ENCODE results near the gene GDPD4. TPM values are rescaled to one million over a fixed set of nuclear protein-coding genes. Genes with fewer than 3 reads are reported as not detected.

The GDPD4 gene
- total and polyA plus RNA-seq, 4 donors: 0.08 to 1.1 TPM; not detected in 2

GRCh38 chr11:77250881-77251640 lies 50.4 kb downstream of the GDPD4 start:
- no peak overlapping the region for H3K9ac ChIP-seq (ENCODE audit: low read depth in 1 of 2, low read length in 2 of 2)
- TF ChIP-seq SP1 (IDR thresholded peaks at IDR 0.05) (no peak), RXRA (IDR thresholded peaks at IDR 0.05) (no peak), EGR1 (IDR thresholded peaks at IDR 0.05; ENCODE audit: low read depth in 2 of 2) (no peak)
- no peak overlapping the region for H3K4me3 ChIP-seq (ENCODE audit: low read depth in 1 of 3, low read length in 3 of 3)
- H3K27me3 ChIP-seq (ENCODE audit: control insufficient read depth in 4 of 4, insufficient read depth in 4 of 4, low read length in 3 of 4): no peaks in the 10 kb centered on the region
- H3K4me1 ChIP-seq (ENCODE audit: control insufficient read depth in 4 of 4, insufficient read depth in 4 of 4, low read length in 3 of 4): peaks cover 4 to 21% (median 7%) of the 10 kb centered on the region in 4 donors
- DNase-seq (ENCODE audit: low spot score): no peak
- 98% methylated on average over 1 of the region's 1 CpG for WGBS
- H3K36me3 ChIP-seq (ENCODE audit: control insufficient read depth in 4 of 4, insufficient read depth in 3 of 4, low read depth in 1 of 4, low read length in 3 of 4): no peaks in the 10 kb centered on the region
- no peaks in the 10 kb centered on the region for H3K9me3 ChIP-seq (ENCODE audit: control insufficient read depth in 4 of 4, low read length in 3 of 4)
- H3K27ac ChIP-seq (ENCODE audit: low read depth in 1 of 2, low read length in 2 of 2): no peak overlapping the region

GRCh38 chr11:77249427-77249826 lies 52.1 kb downstream of the GDPD4 start:
- Histone ChIP-seq H3K27me3 (ENCODE audit: control insufficient read depth in 4 of 4, insufficient read depth in 4 of 4, low read length in 3 of 4) (no peaks in the 10 kb centered on the region), H3K9ac (ENCODE audit: low read depth in 1 of 2, low read length in 2 of 2) (peak overlapping the region in 1 of 2 donors; percentile 34), H3K36me3 (ENCODE audit: control insufficient read depth in 4 of 4, insufficient read depth in 3 of 4, low read depth in 1 of 4, low read length in 3 of 4) (no peaks in the 10 kb centered on the region), H3K4me3 (ENCODE audit: low read depth in 1 of 3, low read length in 3 of 3) (no peak overlapping the region), H3K27ac (ENCODE audit: low read depth in 1 of 2, low read length in 2 of 2) (peak overlapping the region; percentile 20 to 65), H3K4me1 (ENCODE audit: control insufficient read depth in 4 of 4, insufficient read depth in 4 of 4, low read length in 3 of 4) (peaks cover 4 to 21% (median 7%) of the 10 kb centered on the region in 4 donors), H3K9me3 (ENCODE audit: control insufficient read depth in 4 of 4, low read length in 3 of 4) (no peaks in the 10 kb centered on the region)
- TF ChIP-seq FOXA2 (IDR thresholded peaks at IDR 0.05) (peak; percentile 45), MAX (IDR thresholded peaks at IDR 0.05) (no peak), GABPA (IDR thresholded peaks at IDR 0.05 in 1 of 2, conservative IDR thresholded peaks at IDR 0.05 in 1 of 2) (no peak), JUND (IDR thresholded peaks at IDR 0.05) (peak in 1 of 2 donors; percentile 76), YY1 (IDR thresholded peaks at IDR 0.05) (peak; percentile 15), HNF4A (conservative IDR thresholded peaks at IDR 0.05) (peak; percentile 19 to 62), RXRA (IDR thresholded peaks at IDR 0.05) (peak in 1 of 2 donors; percentile 63), FOXA1 (IDR thresholded peaks at IDR 0.05) (no peak), NR2F2 (IDR thresholded peaks at IDR 0.05) (no peak)
- WGBS: 77% methylated on average over 3 of the region's 3 CpGs
- no peak for DNase-seq (ENCODE audit: low spot score)

GRCh38 chr11:77244277-77245027 lies 57.0 kb downstream of the GDPD4 start:
- no peak for DNase-seq (ENCODE audit: low spot score)
- H3K9me3 ChIP-seq (ENCODE audit: control insufficient read depth in 4 of 4, low read length in 3 of 4): no peaks in the 10 kb centered on the region
- TF ChIP-seq RAD21 (IDR thresholded peaks at IDR 0.05) (no peak), FOXA2 (IDR thresholded peaks at IDR 0.05) (no peak), HNF4G (IDR thresholded peaks at IDR 0.05) (no peak), ATF3 (IDR thresholded peaks at IDR 0.05) (no peak), YY1 (IDR thresholded peaks at IDR 0.05) (no peak), MAX (IDR thresholded peaks at IDR 0.05) (no peak), RXRA (IDR thresholded peaks at IDR 0.05) (no peak), ZBTB33 (IDR thresholded peaks at IDR 0.05) (no peak), NR2F2 (IDR thresholded peaks at IDR 0.05) (no peak), GABPA (IDR thresholded peaks at IDR 0.05 in 1 of 2, conservative IDR thresholded peaks at IDR 0.05 in 1 of 2) (no peak), HNF4A (conservative IDR thresholded peaks at IDR 0.05) (no peak), CTCF (IDR thresholded peaks at IDR 0.05; ENCODE audit: low read depth, low read length, missing input control) (no peak), REST (IDR thresholded peaks at IDR 0.05) (no peak), JUND (IDR thresholded peaks at IDR 0.05) (no peak), EGR1 (IDR thresholded peaks at IDR 0.05; ENCODE audit: low read depth in 2 of 2) (no peak)
- H3K9ac ChIP-seq (ENCODE audit: low read depth in 1 of 2, low read length in 2 of 2): no peak overlapping the region
- H3K27me3 ChIP-seq (ENCODE audit: control insufficient read depth in 4 of 4, insufficient read depth in 4 of 4, low read length in 3 of 4): no peaks in the 10 kb centered on the region
- no peak overlapping the region for H3K4me3 ChIP-seq (ENCODE audit: low read depth in 1 of 3, low read length in 3 of 3)
- 95% methylated on average over 7 of the region's 7 CpGs for WGBS
- H3K27ac ChIP-seq (ENCODE audit: low read depth in 1 of 2, low read length in 2 of 2): peak overlapping the region in 1 of 2 donors; percentile 80
- H3K36me3 ChIP-seq (ENCODE audit: control insufficient read depth in 4 of 4, insufficient read depth in 3 of 4, low read depth in 1 of 4, low read length in 3 of 4): no peaks in the 10 kb centered on the region
- peaks cover 0 to 13% (median 5%) of the 10 kb centered on the region in 4 donors for H3K4me1 ChIP-seq (ENCODE audit: control insufficient read depth in 4 of 4, insufficient read depth in 4 of 4, low read length in 3 of 4)

All from liver (tissue), 9 donors.